GM12892 (cell line): ENCODE data around the gene TRAFD1.

ENCODE experiments used
- POLR2A ChIP-seq: IDR thresholded peaks from 2 replicates; pipeline ENCODE4 v1.6.1; 2011; ENCODE audit warnings: low read depth, low read length, control low read depth
- POLR2AphosphoS5 ChIP-seq: IDR thresholded peaks from 2 replicates; pipeline ENCODE4 v1.6.1; 2011; ENCODE audit warnings: low read depth, low read length, control low read depth

- TF ChIP-seq POLR2AphosphoS5 (no peak), POLR2A (no peak)
Measured at GRCh38 chr12:112116232-112117060, 8.9 kb upstream of the TRAFD1 start.
